MCF 10A (cell line): ENCODE data around the gene P2RY14. TPM values are rescaled to one million over a fixed set of nuclear protein-coding genes. Genes with fewer than 3 reads are reported as not detected.

Source experiments
- total RNA-seq: library from RNA; stranded (reverse); gene quantifications from 2 replicates; pipeline ENCODE4 v1.2.3, GENCODE V29; 2022

P2RY14 gene
- total RNA-seq, 1 experiment from 2014 or later, result not detected

Other genes with a start within 250 kb of the P2RY14 start
- gene MED12L, start 192.9 kb downstream of the P2RY14 start, total RNA-seq, result 0.47 and 1.3 TPM in 2 replicates
- gene GPR171, start 75.3 kb downstream of the P2RY14 start, total RNA-seq, result not detected in 2 replicates
- gene GPR87, start 38.3 kb upstream of the P2RY14 start, total RNA-seq, result 41.9 and 51.8 TPM in 2 replicates
- not detected in 2 replicates for gene P2RY13, start 51.0 kb upstream of the P2RY14 start, total RNA-seq
- gene P2RY12, start 106.2 kb upstream of the P2RY14 start, total RNA-seq, result not detected in 2 replicates
- not detected in 2 replicates for gene IGSF10, start 182.5 kb upstream of the P2RY14 start, total RNA-seq